ENCODE data around the gene SLC19A1.

Gene SLC19A1

DNA sequence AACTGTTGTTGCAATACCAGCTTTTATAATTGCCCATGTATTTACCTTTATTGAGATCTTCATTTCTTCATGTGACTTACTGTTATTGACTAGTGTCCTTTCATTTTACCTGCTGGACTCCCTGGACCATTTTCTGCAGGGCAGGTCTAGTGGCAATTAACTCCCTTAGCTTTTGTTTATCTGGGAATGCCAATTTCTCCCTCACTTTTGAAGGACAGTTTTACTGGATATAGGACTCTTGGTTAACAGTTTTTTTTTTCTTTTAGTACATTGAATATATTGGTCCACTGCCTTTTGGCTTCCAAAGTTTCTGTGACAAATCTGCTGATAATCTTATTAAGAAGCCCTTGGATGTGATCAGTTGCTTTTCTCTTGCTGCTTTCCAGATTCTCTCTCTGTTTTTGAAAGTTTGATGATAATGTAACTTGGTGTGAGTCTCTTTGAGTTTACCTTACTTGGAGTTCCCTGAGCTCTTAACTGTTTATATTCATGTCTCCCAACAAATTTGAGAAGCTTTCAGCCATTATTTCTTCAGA, 80.4 kb downstream of the SLC19A1 start:
- no peak for DNase-seq

DNA sequence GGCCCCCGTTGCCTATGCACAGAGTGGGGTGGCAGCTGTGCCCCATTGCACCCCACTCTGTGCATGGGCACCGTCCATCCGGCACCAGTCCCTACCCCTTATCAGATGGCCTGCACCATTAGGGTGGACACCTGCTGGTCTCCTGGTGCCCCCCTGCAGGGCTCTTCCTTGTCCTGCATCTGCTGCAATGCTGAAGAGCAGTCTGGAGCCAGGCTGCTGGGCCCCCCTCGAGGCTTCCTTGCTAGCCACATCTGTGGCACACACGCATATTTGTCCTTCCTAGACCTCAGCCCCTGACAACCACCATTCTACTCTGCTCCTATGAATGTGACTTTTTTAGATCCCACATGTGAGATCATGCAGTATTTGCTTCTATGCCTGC, 80.9 kb downstream of the SLC19A1 start:
- DNase-seq = no peak

DNA sequence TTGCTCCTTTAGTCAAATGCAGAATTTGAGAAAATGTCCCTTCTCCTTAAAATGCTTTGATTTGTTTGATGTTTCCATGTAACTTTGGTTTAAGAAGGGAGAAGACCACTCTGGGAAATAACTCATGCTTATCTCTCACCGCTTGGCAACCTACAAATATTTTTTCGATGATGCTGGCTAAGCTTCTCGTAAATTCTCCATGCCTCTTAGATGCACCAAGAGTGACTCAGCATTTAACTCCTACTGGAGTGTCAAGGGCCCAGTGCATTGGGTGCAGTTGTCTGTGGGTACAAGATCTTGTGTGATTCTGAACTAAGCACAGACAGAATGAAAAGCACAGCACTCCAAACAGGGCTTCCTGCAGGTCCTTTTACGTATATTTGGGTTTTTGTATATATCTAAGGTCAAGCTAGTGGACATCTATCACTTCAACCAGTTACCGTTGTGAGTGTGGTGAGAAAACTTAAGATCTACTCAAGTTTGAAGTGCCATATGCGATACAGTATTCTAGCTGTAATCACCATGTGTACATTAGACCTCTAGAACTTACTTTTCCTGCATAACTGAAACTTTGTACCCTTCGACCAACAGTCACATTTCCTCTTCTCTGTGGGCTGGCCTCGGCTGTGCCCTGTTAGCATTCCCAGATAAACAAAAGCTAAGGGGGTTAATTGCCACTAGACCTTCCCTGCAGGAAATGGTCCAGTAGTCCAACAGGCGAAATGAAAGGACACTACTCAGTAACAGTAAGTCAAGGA, 81.5 kb downstream of the SLC19A1 start:
- no peak for DNase-seq

DNA sequence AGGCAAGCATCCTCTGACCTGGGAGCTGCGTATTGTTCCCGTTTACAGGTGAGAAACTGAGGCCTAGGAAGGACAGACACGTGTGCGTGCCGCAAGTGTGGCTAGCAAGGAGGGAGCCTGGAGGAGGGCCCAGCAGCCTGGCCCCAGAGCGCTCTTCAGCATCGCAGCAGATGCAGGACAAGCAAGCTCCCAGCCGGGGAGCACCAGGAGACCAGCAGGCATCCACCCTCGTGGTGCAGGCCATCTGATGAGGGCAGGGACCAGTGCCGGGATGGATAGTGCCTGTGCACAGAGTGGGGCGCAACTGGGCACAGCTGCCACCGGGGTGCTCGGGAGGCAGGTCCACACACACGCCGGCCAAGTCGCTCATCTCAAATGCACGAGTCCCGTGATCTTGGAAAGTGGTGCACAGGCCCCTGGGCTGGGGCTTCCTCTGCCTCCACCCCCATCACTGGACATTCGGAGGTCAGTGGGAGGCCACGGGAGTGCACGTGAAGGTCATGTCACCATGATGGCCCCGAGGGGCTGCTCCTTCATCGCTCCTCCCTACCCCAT, 82.2 kb downstream of the SLC19A1 start:
- DNase-seq = no peak

DNA sequence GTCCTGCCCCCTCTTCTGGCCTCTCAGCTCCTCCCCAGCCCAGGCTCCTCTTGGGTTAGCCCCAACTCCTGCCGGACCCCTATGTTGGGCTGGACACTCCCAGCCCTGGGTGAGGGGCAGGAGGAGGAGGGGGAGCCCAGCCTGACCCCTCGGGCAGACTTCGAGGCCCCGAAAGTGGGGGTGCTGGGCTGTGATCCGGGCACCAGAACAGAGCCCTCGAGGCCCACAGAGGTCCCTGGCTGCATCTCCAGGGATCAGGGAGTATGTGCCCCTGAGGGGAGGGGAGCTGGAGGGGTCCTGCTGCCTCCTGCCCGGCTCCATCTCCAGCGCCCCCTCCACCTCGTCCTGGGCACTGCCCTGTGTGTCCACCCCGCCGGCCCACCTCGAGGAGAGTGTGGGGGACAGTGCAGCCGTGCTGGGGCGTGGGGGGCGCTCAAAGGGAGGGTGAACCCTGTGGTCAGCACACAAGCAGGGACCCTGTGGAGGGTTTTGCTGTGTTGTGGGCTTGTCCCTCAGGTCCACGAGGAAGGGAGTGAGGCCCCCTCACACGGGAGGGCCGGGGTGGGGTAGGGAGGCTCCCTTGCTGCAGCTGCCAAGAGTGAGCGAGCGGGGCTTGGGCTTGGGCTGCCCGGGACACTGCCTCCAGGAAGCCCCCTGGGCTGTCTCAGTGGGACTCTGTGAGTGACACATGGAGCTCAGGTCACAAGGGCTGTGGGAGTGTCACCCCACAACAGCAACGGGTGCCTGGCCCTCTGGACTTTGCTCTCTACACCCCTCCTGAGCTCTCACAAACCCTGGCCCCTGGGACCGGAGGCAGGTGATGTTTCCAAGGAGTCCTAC, 82.8 kb downstream of the SLC19A1 start:
- no peak for DNase-seq

DNA sequence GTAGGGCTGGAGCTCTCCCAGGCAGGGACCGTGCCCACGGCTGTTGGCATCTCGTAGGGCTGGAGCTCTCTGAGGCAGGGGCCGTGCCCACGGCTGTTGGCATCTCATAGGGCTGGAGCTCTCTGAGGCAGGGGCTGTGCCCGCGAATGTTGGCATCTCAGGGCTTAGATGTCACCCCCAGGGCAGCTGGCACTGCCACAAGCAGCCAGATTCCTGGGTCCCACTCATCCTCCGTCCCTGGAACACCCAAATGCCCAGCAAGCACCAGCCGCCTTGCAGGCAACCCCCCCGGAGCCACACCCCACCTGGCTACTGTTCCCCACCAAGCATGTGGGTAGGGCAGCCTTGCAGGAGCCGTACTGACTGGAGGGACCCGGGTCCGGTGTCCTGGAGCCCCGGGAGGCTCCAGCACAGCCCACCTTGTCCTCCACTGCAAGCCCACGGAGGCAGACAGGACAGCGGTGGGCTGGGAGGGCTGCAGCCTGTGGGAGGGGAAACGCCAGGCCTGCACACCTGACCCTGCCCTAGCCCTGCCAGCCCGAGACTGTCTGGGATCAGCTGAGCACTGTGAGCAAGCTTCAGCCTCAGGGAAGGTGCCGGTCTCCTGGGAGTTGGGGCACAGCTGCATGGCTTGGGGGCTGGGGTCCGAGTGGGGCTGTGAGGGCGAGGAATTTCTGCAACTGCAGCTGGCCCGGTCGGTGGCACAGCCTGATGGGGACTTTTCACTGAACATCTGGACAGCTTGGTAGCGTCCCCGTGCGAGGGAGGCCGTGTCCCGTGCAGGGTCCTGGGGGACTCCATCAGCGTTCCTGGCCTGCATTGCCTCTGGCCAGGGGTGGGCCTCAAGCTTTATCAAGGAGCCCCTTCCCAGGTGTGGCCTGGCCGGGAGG, 83.7 kb downstream of the SLC19A1 start:
- DNase-seq = no peak

DNA sequence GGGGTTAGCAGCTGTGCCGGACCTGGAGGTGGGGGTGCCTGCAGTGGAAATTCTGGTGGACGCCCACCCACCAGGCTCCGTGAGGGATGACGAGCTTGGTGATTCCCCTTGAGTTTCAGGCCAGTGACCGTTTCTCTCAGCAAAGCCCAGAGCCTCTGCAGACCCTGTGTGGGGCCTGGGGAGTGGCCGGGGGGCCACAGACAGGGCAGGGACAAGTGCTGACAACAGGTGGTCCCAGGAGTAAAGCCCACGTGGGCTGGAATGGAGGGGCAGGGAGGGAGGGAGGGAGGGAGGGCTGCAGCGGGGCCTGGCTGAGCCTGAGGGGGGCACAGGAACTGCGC, 84.4 kb downstream of the SLC19A1 start:
- DNase-seq = no peak

DNA sequence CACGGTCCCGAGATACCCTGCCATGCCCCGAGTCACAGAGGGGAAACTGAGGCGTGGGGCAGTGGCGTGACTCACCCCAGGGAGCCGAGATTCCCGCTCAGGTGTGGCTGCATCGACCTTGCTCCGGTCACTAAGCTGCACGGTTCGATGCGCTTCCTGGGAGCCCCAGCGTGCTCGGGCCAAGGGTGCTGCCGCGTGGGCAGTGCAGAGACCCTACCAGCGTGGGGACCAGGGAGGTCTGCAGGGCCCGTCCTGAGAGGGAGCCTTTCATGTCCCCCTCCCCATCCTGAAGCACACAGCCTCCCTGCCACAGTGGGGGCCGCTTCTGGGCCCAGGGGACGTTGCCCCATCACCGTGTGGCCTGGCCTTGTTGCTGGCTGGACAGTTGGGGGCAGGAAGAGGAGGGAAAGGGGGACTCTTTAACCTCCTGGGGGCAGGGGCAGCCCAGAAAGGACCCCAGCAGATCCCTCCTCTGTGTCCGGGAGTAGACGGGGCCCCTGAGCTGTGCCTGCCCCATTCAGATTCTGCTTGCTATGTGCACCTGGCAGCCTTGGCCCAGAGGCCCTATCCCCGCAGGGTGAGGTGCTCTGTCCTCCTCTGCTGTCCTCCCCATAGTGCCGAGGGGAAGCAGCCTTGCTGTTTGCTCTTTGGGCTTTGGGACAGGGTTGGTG, 84.9 kb downstream of the SLC19A1 start:
- DNase-seq = no peak

DNA sequence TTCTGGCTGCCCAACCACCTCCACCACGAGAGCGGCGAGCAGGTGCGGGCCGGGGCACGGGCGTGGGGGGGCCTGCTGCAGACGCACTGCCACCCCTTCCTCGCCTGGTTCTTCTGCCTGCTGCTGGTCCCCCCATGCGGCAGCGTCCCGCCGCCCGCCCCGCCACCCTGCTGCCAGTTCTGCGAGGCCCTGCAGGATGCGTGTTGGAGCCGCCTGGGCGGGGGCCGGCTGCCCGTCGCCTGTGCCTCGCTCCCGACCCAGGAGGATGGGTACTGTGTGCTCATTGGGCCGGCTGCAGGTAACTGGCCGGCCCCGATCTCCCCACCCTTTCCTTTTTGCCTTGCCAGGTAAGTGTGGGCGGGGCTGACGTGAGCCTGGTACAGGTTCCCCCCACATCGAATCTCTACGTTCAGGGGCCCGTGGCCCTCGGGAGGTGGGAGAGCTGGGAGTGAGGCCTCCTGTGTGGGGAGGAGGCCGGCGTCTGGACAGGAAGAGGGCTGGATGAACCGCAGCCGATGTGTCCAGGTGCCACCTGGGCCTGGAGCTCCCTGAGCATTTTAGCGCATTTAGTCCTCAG, 85.6 kb downstream of the SLC19A1 start:
- DNase-seq = no peak

DNA sequence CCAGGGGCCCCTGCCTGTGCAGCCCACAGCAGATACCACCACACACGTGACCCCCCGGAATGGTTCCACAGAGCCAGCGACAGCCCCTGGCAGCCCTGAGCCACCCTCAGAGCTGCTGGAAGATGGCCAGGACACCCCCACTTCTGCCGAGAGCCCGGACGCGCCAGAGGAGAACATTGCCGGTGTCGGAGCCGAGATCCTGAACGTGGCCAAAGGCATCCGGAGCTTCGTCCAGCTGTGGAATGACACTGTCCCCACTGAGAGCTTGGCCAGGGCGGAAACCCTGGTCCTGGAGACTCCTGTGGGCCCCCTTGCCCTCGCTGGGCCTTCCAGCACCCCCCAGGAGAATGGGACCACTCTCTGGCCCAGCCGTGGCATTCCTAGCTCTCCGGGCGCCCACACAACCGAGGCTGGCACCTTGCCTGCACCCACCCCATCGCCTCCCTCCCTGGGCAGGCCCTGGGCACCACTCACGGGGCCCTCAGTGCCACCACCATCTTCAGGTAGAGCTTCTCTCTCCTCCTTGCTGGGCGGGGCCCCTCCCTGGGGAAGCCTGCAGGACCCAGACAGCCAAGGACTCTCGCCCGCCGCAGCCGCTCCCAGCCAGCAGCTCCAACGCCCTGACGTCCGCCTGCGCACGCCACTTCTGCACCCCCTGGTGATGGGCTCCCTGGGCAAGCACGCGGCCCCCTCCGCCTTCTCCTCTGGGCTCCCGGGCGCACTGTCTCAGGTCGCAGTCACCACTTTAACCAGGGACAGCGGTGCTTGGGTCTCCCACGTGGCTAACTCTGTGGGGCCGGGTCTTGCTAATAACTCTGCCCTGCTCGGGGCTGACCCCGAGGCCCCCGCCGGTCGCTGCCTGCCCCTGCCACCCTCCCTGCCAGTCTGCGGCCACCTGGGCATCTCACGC, 86.3 kb downstream of the SLC19A1 start:
- no peak for DNase-seq

DNA sequence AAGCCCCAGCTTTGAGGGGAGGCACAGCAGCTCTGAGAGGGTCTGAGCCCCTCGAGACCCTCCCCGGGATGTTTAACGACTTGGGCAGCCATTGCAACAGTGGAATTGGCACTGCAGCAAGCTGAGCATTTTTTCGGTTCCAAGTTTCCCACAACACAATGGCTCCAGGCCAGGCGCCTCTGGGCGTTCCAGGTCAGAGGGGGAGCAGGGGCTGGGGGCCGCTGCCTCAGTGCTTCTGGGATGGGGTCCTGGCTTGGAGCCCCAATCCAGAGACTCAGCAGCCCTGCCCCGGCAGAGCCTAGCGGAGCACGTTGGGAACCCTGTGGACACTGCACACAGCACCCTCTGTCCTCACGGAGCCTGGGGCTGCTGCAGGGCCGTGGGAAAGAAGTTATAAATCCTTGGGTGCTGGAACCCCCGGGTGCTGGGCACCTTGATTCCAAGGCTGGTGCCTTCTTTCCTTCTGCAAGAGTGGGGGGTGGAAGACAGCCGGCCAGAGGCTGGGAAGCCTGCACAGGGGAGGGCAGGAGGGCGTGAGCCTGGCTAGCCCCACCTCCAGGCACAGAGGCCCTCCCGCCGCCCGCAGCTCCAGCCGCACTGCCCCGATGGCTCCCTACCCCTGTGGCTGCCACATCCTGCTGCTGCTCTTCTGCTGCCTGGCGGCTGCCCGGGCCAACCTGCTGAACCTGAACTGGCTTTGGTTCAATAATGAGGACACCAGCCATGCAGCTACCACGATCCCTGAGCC, 87.1 kb downstream of the SLC19A1 start:
- no peak for DNase-seq

DNA sequence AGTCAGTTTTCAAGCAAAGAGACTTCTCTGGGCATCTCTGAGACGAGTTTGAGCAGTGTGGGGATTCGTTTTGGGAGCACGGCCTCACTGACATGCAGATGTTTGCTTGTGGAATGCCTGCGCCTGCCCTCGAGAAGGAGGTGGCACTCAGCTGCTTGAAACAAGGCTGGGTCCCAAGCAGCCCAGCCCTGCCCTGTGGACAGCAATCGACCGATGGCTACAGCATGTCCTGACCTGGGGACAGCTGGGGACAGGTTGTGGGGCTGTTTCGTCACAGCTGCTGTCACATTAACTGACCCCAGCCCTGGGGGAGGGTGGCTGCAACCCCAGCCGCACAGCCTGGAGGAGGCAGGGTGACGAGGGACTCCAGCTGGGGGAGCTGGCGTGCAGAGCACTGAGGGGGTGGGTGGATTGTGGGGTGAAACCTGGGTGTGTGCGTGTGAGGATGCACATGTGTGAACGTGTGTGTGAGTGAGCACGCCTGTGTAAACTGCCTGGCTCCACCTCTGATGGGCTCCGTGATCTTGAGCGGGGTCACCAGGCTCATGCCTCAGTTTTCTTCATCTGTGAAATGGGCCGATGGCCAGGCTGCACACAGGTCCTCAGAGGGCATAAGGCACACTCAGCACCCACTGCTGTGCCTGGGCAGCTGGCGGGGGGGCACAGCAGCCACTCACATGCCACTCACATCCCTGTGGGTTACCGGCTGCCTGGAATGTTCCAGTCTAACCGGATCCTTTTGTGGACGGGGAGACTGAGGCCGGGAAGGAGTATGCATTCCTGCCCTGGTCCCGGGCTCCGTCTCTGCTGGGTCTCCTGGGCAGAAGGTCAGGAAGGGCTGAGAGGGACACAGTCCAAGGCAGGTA, 87.9 kb downstream of the SLC19A1 start:
- DNase-seq = no peak

DNA sequence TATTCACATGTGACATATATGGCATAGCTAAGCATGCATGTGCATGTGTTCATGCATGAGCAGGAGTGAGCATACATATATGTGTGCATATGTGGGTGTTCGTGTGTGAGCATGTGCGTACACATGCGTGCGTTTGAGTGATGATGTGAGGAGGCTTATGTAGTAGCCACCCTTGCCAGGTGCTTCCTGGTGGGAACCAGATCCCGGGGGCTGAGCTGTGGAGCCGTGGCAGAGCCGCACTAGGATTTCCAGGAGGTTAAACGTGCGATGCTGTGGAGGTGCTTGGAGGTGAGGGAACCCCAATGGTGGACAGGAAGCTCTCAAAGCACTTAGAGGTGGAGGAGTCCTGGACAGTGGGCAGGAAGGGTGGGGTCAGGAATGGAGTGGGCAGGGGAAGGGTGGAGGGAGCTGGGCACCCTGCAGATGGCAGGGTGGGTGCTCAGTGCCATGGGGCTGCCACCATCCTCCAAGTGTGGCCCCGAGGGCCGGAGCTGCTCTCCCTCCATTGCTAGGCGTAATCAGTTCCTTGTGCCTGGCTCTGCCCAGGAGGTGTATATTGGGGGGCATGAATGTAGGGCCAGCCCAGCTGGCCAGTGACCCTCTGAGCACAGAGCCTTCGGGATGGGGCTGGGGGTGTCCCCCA, 88.8 kb downstream of the SLC19A1 start:
- no peak for DNase-seq

DNA sequence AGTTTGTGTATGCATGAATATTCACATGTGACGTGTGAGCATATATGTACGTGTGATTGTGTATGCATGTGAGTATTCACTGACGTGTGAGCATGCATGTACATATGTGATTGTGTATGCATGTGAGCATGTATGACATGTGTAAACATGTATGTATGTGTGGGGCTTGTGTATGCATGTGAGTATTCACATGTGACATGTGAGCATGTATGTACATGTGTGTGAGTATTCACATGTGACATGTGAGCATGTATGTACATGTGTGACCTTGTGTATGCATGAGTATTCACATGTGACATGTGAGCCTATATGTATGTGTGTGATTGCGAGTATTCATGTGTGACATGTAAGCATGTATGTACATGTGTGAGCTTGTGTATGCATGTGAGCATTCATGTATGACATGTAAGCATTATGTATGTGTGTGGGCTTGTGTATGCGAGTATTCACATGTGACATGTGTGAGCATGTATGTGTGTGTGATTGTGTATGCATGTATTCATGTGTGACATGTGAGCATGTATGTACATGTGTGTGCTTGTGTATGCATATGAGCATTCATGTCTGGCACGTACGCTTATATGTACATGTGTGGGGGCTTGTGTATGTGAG, 89.4 kb downstream of the SLC19A1 start:
- DNase-seq = no peak

DNA sequence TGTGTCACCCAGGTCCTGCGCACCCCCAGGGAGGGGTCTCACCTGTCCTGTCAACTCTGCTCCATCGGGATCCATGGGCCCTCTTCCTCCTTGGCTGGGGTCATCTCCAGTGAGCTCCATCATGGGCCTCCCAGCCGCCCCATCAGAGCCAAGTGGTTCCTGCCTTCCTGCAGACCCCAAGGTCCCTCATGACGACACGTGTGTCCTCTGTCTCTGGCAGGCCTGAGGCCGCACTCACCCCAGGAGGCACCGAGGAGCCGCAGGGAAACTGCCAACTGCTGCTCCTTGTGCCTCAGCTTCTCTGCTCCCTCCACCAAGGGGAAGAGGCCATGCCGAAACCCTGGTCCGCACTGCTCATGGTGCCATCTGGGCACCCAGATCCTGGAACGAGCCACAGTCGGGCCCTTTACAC, 90.5 kb downstream of the SLC19A1 start:
- no peak for DNase-seq

DNA sequence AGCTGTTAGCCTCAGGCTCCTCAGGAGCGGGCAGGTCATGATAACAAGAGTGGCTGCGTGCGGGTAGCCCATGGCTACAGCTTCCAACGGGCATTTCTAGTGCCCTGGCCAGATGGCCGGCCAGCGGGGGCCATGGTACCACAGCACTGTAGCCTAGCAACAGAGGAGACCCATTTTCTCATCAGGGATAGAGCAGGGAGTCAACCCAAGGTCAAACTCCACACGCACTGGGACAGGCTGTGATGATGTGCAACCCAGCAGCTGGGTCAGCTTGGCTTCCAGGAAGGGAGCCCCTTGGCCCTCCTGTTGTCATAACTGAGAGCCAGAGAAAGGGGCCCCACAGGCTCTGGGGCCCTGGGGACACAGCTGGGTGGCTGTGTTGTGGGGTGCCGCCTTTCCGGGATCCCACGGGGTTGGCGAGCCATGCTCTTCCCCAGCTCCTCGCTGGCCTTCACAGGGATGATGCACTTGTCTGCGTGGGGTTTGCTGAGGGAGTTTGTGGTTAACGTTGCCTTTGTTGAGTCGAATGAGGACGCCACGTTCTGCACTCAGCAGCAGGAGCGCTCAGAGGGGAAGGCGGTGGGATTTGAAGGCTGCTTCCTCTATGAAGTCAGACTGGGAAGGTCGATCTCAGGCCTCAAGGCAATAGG, 91.0 kb downstream of the SLC19A1 start:
- DNase-seq = peak; percentile 14 to 59

DNA sequence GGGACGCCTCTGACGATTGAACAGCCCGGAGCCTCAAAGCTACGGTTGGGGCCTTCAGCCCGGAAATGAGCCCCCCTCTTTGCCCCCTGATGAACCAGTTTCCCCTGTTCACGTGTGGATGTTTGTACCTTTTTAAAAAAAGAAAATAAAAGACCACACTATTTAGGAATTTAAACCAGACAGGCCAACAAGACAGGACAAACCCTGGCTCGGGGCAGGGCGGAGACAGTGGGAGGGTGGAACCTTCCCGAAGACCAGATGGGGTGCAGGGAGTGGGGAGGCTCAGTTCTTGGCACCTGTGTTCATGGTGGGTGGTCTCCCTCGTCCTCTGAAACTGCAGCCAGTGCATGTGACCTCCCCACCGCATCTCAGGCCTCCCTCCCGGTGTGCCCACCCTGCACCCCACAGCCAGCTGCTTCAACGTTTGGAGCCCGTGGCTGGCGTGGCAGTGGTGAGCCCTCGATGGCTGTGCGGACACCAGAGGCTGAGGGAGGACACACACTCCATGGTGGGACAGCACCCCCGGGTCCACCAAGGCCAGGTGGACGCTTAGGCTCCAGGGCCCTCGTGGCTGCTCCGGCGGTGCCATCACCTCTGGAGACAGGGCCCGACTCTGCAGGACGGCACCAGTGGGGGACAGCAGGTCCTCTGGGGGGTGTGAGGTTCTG, 91.7 kb downstream of the SLC19A1 start:
- no peak for DNase-seq
